HCT116 (cell line): ENCODE measurements around the gene MIER2.

Source experiments
- CEBPB ChIP-seq: IDR thresholded peaks from 2 replicates; pipeline ENCODE4 v1.6.1; 2012; ENCODE audit warnings: low read depth
- CTCF ChIP-seq, 3 experiments: fragments of 200-600 bp in 1 of 3; sonication (generic) in 1 of 3; IDR thresholded peaks in 2 of 3; conservative IDR thresholded peaks in 1 of 3; 2 replicates each; pipeline ENCODE4 v1.5.1; 2012 to 2017; ENCODE audit warnings: low read depth in 2 of 3, low read length in 2 of 3, antibody characterized with exemption in 1 of 3, borderline replicate concordance in 1 of 3, control low read depth in 1 of 3, mild to moderate bottlenecking in 1 of 3, mixed read lengths in 1 of 3, mixed run types in 1 of 3, moderate library complexity in 1 of 3; ENCODE audit not compliant: insufficient read depth in 1 of 3
- TCF7L2 ChIP-seq: IDR thresholded peaks from 2 replicates; pipeline ENCODE4 v1.7.0; 2011; ENCODE audit warnings: borderline replicate concordance, inconsistent platforms; ENCODE audit not compliant: insufficient read depth, insufficient read length; ENCODE audit errors: extremely low read depth

- TF ChIP-seq TCF7L2: no peak
- no peak for TF ChIP-seq CTCF (IDR thresholded peaks at IDR 0.05 in 2 of 3, conservative IDR thresholded peaks at IDR 0.05 in 1 of 3; ENCODE audit: borderline replicate concordance in 1 of 3, insufficient read depth in 1 of 3, low read depth in 2 of 3, low read length in 2 of 3)
- no peak for TF ChIP-seq CEBPB
Measured at GRCh38 chr19:338421-338820, 6.2 kb downstream of the MIER2 start.
